GM19452 (cell line): Measurements from ENCODE around the gene TMC1.
A peak's percentile ranks its signal among the peaks of the same experiment; 100 is the strongest.

Experiments used
- ATAC-seq: cut with Tn5 transposase; IDR thresholded peaks from one replicate; pipeline ENCODE4 v1.9.1; 2021; ENCODE audit not compliant: unreplicated experiment

TMC1 gene

DNA sequence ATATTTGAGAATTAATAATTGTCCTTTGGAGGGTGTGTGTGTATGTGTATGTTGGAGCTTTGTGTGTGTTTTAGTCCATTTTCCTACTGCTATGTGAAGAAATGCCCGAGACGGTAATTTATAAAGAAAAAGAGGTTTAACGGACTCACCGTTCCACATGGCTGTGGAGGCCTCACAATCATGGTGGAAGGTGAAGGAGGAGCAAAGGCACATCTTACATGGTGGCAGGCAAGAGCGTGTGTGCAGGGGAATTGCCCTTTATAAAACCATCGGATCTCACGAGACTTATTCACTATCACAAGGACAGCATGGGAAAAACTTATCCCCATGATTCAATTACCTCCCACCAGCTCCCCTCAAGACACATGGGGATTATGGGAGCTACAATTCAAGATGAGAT, 44.1 kb downstream of the TMC1 start:
- no peak for ATAC-seq

DNA sequence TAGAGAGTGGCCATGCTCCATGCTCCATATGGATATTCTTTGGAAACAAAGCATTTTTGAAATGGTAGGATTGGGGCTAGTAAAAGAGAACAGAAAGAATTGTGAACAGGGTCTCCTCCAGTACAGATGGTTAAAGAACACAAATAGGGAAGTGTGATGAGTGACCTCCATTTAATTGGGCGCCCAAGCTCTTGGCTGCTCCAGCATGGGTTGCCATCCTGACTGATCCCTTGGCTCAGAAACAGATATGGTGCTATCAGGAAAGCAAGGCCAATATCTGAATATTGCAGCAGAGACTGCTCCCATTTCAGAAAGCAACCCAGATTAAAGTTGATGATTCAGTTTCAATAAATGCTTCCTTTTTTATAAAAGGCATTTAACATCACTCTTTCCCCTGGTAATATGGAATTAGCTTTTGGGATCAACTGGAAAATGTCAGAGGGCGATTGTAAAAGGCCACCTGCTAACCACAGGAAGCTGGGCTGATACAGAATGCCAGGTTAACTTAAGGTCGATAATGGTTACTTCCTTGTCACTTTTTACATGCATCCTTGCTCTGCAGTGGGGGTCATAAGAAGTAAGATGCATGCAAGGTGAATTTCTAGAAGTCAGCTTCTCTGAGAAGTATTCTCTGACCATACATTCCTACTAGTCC, 52.9 kb downstream of the TMC1 start:
- no peak for ATAC-seq

DNA sequence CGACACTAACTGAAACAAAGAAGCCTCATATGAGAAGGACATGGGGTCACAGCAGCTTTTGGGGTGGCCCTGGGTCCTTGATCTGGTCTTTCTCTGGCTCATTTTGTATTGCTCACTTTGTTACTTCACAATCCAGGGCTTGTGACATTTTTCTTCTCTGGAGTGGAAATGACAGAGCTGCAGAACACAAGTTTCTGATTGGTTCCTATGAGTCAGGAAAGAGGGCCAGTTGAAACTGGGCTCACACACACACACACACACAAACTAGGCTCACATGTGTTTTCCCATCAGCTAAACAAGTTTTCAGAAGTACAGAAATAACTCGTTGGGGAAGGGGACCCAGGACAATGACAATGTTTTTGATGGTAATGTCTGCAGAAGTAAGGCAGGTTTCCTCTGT, 54.3 kb downstream of the TMC1 start:
- ATAC-seq, result no peak

DNA sequence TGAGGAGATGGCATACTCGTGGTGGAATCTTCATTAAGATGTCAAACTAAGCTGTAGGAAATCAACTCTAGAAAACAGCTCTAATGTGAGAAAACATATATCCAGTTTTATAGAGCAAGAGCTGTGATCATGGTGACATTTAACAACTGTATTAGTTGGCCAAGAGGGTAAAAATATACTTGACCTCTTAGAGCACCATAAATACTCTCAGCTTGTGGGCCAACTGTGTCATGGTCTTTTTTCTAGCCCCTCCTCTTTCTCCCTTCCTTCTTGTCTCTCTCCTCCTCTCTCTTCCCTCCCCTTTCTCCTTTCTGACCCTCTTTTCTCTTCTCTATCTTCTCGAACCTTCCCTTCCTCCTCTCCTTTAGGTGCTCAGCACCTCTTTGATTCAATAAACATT, 54.7 kb downstream of the TMC1 start:
- ATAC-seq, result no peak

DNA sequence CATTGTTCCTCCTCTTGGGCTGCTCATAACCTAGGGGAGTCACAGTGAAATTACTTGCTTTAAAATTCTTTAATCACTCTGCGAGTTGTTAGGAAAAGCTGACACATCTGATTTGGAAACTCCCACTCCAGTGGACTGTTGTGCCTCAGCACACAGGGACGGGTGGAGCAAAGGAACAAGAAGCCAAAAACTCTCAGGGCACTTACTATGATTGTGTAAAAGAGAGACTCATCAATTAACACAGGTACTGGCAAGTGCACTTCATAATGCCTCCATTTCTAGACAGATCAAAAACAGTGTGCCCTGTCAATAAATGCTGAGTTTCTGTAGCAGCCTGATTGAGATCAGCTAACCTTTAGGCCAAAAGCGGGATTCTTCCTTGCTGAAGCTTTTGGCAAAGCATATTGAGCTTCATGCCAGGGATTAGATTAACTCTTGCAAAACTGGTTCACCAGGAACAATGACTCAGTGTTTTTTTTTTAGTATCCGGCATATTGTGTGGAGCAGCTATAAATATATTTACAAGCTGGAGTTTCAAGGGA, 55.9 kb downstream of the TMC1 start:
- no peak for ATAC-seq

DNA sequence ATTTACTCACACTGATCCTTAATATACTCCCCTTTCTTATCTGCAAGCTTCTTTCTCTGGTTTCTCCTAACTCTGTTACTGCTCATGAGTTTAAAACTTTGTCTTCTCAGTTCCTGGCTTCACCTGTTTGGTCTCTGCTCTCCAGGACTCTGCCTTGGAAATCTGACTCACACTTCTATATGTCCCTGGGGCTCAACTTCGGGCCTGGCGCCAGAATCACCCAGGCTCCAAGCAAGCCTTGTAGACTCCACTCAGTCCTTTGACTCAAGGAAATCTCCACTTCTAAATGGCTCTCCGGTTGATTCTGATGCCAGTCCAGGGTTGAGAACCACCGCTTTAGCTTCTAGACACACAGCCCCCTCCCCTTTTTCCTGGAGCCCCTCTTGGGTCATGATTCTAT, 57.8 kb downstream of the TMC1 start:
- ATAC-seq, result no peak

DNA sequence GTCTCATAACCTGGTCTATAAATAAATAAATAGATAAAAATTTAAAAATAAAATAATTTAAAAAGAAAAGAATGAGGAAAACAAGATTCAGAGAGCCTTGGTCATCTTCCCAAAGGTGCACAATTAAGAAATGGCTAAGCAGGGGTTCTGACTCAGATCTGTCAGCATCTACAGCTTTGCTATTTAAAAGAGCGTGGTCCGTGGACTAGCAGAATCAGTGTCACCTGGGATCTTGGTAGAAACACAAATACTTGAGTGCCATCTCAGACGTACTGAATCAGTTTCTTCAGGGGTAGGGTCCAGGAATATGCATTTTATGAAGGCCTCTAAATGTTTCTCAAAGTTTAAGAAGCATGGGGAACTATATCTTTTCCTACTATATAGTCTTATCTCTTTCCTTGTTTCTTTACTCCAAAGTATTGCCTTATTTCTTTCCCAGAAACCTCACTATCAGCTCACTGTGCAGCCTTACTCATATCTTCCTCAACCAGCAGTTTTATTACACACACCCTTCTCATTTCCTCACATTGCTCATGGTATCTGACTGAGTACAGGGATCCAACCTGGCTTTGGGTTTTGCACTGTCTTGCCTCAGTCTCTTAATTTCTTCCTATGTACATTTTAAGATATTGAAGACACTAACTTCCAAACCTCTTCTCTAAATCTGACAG, 58.6 kb downstream of the TMC1 start:
- no peak for ATAC-seq

DNA sequence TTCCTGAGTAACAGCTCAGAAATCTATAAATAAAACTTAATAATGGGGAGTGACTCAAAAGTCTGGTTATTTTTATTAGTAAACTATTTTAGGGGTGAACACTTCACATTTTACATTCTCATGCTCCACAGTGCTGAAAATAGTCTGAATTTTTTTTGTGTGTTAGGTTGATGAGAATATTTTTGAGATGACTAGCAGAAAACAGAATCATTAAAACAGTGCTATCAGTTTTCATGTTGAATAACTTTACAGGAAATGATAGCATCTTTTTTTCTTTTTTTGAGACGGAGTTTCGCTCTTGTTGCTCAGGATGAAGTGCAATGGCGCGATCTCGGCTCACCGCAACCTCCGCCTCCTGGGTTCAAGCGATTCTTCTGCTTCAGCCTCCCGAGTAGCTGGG, 60.3 kb downstream of the TMC1 start:
- ATAC-seq, result no peak

DNA sequence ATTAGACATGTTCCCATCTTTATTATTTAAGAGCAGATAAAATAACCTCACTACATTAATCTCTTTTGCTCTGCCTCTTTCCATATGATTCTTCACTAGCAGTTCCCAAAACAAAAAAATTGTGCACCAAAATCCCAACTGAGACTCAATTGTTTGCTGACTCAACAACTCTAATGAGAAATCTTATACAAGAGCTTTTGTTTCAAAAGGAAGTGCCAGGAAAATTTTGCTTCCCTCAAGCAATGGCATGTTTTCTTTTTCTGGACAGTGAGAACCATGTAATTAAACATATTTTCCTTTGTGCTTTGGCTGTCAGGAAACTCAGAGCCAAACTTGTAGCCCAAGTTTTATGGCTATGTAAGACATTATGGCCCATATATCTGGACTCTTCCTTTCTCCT, 62.0 kb downstream of the TMC1 start:
- no peak for ATAC-seq

DNA sequence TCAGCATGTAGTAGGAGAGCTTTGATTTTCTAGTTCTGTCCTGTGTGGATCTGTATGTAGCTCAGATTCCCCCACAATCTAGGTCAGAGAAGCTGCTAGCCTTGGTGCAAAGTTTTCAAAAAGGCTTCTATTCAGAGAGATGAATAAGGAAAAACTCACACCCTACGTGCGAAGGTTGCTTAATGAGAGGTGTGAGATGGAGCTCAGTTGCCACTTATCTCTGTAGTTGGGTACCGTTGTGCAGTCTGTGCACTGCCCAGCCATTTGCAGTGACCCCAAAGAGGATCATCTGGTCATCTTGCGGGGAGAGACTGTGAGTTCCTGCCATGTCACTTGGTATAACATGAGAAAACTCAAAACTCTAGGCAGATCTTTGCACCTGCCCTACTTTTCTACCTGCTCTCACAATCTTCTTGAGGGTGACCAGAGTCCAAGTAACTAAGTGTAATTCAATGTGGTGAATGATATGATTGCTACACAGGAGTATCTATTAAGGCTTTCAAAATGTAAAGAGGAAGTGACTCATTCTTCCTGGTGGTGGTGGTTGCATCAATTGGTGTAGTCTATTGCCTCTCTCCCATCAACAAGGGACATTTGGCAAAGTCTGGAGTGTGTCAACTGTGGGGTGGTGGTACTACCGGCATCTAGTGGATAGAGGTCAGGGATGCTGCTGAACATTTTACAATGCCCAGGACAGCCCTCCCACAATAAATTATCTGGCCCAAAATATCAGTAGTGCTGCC, 65.2 kb downstream of the TMC1 start:
- no peak for ATAC-seq

DNA sequence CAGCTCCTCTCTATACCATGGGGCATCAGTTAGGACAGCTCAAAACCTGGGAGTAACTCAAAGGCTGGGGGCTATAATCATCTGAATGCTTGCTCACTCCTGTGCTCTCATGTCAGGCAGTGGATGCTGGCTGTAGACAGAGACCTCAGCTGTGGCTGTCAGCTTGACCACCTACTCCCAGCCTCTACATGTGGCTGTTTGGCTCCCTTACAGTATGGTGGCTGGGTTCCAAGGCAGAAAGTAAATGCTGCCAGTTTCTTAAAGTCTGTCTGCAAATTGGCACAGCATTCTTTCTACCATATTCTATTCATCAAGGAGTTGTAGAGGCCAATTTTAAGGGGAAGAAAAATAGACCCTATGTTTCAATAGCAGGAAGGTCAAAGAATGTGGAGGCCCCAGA, 66.9 kb downstream of the TMC1 start:
- no peak for ATAC-seq

DNA sequence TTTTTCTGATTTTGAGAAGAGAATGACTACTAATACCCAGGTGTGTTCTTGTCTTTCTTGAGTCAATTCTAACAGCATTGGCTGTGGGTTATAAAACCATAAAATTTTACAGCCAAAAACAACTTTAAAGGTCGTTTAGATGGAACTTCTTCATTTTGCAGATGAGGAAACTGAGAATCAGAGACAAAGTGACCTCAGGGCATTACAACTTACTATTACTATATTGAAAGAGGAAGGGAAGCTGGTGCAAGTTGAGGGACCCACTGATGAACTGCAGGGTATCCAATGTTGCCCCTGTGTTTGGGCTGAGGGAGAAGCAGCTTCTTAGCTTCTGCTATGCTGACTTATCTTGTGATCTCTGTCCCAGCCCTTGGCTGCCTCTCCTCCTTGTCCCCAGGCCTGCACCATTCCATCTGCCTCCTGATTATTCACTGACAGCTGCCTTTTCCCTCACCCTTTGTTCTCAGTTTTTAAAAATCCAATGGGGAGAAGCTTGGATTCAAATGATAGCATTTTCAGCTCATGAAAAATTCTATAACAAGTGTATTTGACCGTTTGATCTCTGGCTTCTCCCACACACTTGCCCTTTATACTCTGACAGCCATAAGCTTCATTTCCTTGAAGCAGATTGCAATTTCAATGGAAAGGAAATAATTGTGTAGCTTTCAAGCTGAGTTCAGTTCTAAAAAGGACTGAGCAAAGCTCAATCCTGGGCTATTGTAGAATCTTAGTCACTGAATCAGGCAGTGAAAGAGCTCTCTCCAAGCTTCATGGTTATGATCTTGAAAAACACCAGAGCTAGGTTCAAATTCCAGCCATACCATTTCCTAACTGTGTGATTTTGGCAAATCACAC, 68.5 kb downstream of the TMC1 start:
- no peak for ATAC-seq

DNA sequence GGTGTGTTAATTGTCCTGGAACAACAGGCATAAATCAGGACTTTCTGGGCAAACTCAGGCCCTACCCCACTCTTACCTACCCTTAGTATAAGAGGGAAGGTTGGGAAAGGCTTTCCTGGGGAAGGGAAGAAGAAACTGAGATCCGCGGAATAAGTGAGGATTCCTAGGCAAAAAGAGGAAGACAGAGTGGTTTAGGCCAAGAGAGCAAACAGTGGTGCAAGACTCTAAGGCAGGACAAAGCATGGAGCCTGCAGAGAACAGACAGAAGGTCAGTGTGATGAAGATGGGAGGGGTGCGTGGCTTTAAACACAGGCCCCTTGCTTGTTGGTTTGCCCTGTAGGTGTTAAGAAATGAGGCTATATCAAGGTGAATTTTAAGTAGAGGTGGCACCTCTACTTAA, 69.4 kb downstream of the TMC1 start:
- no peak for ATAC-seq

DNA sequence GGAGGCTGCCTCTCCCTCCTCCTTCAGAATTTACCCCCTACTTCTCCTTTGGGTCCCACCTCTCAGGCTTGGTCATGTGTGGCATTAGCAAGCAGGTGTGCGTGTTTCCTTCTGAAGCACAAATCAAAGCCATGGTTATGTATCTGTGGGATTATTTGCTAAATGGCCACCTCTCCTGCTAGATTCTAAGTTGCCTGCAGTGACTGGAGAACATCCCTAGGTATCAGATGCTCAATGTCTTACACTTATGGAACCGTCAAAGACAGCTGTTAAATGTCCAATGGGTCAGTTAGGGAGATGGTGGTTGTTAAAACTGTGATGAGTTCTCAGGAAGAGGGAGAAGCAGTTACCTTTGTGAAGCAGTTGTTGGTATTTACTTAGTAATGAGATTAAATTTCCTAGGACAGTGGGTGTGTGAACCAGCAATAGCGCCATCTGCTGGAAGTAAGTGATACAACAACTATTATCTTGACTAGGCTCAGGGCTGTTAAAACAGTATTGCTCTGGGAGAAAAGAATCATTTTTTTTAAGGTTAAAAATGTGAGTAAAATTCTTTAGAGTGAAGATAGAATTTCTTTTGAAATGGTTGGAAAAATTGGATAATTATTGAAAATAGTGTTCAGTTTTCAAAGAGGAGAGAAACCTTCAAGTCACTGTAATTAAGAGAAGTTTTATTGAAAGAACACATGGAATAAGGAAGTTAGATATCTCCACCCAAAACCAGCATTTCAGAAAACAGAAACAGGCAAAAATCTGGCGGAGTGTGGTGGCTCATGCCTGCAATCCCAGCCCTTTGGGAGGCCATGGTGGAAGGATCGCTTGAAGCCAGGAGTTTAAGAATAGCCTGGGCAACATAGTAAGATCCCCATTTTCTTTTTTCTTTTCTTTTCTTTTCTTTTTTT, 71.3 kb downstream of the TMC1 start:
- peak; percentile 85 for ATAC-seq

DNA sequence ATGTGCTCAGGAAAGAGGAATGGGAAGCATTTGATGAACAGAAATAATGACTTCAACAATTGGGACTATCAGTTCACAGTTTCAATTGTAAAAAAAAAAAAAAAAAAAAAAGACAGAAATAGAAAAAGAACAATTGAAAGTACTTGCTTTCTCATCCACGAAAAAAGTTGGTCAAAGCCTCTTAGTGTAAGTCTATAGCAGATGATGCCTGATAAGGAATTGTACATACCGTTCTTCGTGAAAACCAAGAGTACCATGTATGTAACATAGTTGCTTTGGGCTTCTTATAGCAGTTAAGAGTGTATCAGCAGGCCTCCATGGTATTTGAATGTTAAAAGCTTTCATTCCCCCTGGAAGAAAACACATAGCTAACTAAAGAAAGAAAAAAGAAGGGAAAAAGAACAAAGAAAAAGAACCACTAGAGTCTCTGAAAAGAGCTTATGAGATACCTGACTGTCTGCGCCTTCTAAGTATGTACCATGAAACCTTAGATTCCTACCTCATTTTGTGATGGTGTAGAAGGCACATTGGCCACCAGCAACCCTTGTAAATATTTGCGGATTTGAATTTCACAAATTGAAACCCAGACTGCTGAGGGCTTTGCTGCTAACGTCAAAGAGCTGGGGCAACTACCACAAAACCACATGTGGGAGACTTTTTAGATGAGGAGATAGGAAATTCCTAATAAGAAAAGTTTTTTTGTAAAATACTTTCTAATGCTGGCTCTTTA, 75.2 kb downstream of the TMC1 start:
- ATAC-seq, result no peak

DNA sequence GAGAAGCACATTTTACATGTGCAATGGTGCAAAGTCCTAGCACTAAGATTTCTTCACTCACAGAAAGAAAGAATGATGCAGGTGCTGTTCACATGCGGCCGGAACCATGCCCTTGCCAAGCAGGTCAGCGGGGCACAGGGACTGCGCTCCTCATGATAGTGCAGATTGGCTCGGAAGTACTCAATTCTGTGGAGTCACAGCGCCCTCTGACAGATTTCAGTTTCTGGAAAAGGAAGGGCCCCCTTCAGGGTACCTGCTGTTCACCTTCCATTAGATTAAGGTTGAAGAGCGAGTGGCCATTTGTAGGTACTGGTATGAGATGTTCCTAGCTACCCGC, 75.7 kb downstream of the TMC1 start:
- no peak for ATAC-seq

DNA sequence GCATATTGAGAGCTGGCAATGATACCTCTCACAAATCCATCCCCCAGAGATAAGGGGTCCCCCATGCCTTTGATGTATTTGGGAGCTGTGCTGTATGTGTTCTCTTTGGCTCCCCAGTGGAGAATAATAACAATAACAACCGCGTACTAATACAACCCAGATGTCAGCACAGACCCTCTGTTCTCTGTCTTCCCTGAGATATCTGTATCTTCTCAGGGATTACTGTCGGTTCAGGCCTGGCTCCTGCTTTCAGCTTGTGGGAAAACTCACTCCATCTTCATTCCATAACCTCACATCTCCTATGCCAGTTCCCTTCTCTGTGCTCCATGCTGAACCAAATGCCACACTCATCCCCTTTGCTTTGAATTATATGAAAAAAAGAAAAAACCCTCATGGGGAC, 76.2 kb downstream of the TMC1 start:
- no peak for ATAC-seq

DNA sequence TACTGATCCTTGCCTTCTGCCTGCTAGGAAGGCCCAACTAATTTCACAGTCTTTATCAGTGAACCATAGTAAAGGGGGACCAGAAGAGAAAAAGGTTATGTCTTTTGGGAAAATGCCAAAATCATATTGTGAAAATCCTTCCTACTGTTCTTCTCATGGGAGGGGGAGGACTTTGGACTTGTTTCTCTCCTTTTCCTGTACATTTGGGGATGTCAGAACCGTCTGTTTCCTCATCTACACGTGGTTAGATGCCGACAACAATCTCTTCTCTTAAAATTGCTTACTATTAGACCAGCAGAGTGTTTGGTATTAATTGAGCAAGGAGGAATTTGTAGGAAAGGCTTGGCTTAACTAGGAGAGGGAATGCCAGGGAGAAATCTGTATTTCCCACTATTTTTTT, 77.2 kb downstream of the TMC1 start:
- no peak for ATAC-seq

DNA sequence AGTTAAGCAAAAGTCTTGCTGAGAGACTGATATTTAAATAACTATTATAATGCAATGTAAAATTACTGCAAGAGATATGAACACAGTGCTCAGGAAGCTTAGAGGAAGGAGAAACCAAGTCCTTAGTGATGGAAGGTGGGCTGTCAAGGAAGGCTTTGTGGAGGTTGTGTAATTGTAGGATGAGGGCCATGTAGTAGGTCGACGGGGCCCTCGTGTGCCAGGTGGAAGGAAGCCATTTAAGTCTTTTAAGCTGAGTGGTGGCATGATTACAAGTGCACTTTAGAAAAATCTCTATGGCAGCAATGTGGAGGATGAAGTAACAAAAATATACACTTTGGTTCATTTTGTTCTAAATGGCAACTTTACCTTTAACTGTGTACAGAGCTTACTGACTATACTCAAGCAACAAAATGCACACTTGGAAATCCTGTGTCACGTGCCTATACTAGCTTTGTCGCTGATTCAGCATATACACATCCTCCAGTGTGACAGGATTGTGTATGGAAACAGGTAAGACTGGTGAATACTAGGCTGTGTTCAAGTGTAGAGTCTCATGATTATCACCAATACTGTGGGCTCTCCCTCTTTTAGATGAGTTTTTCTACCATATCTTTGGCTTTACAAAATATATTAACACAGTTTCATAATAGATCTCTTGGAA, 78.6 kb downstream of the TMC1 start:
- ATAC-seq, result no peak
